K562 treated with DMSO at 1 percent for 4 hours (cell line): Measurements from ENCODE around the gene IFITM1. TPM values are rescaled to one million over a fixed set of nuclear protein-coding genes. Genes with fewer than 3 reads are reported as not detected.

ENCODE experiments used
- total RNA-seq: library from RNA; unstranded; fragments of 300-600 nt; gene quantifications from 2 replicates; pipeline ENCODE4 v1.2.3, GENCODE V29; 2022; ENCODE audit not compliant: insufficient read depth

Gene IFITM1
- total RNA-seq, result 779 and 784 TPM in 2 replicates

DNA sequence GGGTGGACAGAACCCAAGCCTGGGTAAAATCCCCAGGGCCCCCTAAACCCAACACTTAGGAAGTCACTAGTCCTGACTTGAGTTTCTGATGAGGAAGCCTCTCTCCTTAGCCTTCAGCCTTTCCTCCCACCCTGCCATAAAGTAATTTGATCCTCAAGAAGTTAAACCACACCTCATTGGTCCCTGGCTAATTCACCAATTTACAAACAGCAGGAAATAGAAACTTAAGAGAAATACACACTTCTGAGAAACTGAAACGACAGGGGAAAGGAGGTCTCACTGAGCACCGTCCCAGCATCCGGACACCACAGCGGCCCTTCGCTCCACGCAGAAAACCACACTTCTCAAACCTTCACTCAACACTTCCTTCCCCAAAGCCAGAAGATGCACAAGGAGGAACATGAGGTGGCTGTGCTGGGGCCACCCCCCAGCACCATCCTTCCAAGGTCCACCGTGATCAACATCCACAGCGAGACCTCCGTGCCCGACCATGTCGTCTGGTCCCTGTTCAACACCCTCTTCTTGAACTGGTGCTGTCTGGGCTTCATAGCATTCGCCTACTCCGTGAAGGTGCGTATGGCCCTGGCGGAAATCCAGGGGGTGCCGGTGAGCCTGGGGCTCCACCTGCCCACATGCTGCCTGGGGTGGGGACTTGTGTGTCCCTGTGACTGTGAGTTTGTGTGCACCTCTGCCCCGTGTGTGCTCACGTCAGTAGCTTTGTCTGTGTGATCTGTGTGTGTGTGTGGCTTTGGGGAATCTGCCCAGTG, at the start of gene IFITM1:
TSS of gene IFITM1 (plus strand) at position 254 of the 767 bp plus-strand sequence. CDS start at position 385, 131 bp downstream.

DNA sequence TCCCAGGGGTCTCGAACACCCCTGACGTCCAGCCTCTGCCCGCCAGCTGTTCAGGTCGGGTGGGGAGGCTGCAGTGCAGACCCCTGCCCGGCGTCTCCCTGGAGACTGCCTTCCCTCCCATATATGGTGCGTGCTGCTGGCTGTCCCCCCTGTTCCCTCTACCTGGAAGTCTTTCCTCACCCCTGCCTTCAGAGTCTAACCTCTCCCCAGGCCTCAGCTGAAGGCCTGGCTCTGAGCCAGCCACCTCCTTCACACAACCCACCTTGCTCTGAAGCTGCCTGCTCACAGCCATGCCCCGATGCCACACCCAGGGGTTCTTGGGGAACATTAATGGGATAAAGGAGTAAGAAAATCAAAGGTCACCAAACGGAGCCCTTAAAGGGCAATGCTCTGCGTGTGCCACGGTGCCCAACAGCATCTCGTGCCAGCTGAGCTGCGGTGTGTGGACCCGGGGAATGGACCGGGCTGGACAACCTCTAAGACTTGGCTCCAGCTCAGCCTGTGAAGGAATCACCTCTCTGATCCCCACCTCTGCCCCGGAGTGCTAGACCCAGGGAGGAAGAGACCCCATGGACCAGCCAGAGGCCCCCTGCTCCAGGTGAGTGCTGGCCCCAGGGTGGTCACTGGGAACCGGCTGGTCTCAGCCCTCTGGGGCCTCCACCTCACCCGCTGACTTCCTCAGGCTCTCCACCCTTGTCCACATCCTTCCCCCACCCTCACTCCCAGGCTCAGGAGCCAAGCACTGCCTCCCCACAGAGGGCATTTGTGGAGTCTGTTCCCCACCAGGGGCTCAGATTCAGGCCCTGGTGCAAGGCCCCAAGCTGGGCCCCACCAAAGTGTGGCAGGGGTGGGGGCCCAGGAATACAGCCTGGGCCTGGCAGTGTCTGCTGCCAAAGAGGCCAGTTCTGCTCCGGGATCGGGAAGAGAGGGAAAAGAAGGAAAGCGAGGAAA, 35.6 kb upstream of the IFITM1 start, which contains the start of gene NLRP6:
TSS of gene NLRP6 (plus strand) at position 407 of the 951 bp plus-strand sequence. CDS start at position 570, 163 bp downstream.

DNA sequence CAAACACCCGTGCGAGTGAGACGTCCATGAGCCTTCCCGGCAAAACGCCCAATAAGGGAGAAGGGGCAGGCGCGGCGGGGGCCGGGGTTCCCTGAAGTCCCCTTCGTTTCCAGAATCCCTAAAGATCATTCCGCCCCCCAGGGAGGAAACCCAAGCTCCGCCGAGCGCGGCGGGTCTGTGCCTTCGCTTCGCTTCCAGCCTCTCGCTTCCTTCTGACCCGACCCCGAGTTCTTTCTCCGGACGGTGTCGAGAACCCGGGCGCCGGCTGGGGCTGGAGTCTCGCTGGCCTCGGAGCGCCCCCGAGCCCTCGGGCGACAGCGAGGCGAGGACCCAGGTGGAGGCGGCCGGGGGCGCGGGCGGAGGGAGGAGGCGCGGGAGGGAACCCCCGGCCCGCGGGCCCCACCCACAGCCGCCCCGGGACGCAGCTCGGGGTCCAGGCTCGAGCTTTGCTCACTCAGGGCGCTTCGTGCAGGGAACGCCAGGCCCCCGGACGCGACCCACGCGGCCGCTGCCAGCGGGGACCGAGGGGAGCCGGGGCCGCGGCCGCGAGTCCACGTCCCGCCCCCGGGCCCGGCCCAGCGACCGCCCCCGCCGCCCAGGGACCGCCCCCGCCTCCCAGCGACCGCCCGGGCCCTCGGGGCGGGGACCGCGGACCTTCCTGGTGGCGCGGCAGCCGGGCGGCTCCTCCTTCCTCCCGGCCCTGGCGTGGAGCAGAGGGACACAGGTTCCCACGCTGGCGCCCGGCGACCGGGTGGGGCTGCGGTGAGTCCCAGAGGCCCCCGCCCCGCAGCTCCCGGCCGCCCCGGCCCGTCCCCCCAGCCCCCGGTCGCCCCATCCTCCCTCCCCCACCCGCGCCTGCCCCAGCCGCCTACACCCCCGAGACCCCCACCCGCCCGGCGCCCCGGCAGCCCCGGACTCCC, 25.1 kb upstream of the IFITM1 start, which contains the start of gene PGGHG:
TSS of gene PGGHG (plus strand) at position 649 of the 920 bp plus-strand sequence. CDS start 691 bp downstream, outside the sequence.

DNA sequence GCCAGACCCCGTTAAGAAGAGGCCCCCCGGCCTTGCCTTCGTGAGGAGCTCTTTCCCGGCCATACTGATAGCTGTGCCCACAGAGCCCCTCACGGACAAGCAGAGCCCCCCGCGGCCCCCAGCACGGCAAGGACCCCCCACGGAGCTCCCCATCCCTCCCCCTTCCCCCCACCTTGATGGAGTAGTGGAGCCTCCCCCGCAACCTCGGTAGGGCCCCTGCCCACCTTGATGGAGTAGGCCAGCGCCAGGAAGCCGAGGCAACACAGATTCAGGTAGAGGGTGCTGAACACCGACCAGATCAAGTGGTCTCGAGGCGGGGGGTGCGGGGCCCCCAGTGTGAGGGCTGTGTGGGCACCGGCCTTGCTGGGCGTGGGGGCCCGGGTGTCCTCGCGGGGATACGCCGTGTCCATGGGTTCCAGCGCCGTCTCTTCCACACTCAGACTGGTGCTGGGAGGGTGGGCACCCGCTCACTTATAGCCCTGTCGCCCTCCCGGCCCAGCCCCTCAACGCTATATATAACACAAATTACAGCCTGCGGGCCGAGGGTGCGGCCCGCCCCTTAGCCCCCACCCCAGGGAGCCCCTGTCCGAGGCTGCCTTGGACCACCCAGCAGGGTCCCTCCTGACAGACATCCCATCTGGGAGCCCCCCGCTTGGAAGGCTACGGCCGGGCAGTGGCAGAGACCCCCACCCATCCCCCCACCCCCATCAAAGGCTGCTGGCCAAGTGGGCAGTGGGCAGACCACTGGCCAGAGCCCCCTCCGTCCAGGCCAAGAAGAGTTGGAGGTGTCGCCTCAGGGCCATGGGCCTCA, 14.6 kb upstream of the IFITM1 start, which contains the start of gene IFITM5:
TSS of gene IFITM5 (minus strand) at position 446 of the 811 bp plus-strand sequence. CDS start at position 410, 36 bp downstream.

DNA sequence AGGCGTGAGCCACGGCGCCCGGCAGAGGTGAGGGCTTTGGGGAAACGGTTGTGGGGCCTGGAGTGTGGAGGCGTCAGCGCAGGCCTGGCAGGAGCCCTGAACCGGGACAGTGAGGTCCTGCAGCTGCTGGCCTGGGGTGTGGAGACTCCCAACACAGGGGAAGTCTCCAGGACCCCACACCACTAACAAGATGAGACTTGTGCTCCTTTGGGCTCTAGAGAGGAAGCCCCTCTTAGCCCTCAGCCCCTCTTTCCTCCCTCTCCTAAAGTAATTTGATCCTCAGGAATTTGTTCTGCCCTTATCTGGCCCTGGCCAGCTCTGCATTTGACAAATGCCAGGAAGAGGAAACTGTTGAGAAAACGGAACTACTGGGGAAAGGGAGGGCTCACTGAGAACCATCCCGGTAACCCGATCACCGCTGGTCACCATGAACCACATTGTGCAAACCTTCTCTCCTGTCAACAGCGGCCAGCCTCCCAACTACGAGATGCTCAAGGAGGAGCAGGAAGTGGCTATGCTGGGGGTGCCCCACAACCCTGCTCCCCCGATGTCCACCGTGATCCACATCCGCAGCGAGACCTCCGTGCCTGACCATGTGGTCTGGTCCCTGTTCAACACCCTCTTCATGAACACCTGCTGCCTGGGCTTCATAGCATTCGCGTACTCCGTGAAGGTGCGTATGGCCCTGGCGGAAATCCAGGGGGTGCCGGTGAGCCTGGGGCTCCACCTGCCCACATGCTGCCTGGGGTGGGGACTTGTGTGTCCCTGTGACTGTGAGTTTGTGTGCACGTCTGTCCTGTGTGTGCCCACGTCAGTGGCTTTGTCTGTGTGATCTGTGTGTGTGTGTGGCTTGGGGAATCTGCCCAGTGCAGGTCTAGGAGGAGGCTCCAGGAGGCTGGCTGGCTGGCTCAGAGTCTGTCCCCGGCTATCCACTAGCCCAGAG, 5.8 kb upstream of the IFITM1 start, which contains the start of gene IFITM2:
TSS of gene IFITM2 (plus strand) at position 51 of the 943 bp plus-strand sequence. CDS start at position 428, 377 bp downstream.

Other genes with a start within 250 kb of the IFITM1 start
- not detected in 2 replicates for gene SCGB1C1, start 121.0 kb upstream of the IFITM1 start, total RNA-seq
- gene BET1L, start 106.6 kb upstream of the IFITM1 start, total RNA-seq, result 36.8 and 39.4 TPM in 2 replicates
- 78.6 and 93.4 TPM in 2 replicates for gene RIC8A, start 106.3 kb upstream of the IFITM1 start, total RNA-seq
- 20.7 and 22.5 TPM in 2 replicates for gene SIRT3, start 77.7 kb upstream of the IFITM1 start, total RNA-seq
- gene PSMD13, start 77.1 kb upstream of the IFITM1 start, total RNA-seq, result 164 and 182 TPM in 2 replicates
- gene NLRP6, start 35.6 kb upstream of the IFITM1 start, total RNA-seq, result 1.8 and 1.9 TPM in 2 replicates
- gene PGGHG, start 24.9 kb upstream of the IFITM1 start, total RNA-seq, result 26.9 and 46.3 TPM in 2 replicates
- gene IFITM5, start 14.5 kb upstream of the IFITM1 start, total RNA-seq, result not detected in 2 replicates
- 549 and 600 TPM in 2 replicates for gene IFITM2, start 6.2 kb upstream of the IFITM1 start, total RNA-seq
- gene IFITM3, start 6.8 kb downstream of the IFITM1 start, total RNA-seq, result 284 and 320 TPM in 2 replicates
- 16.5 and 25.5 TPM in 2 replicates for gene B4GALNT4, start 55.5 kb downstream of the IFITM1 start, total RNA-seq
- 59.2 and 64.0 TPM in 2 replicates for gene PKP3, start 80.2 kb downstream of the IFITM1 start, total RNA-seq
- gene SIGIRR, start 101.0 kb downstream of the IFITM1 start, total RNA-seq, result 136 and 148 TPM in 2 replicates
- 9.7 and 16.7 TPM in 2 replicates for gene ANO9, start 128.0 kb downstream of the IFITM1 start, total RNA-seq
- 45.6 and 53.9 TPM in 2 replicates for gene PTDSS2, start 136.2 kb downstream of the IFITM1 start, total RNA-seq
- 227 and 244 TPM in 2 replicates for gene RNH1, start 193.2 kb downstream of the IFITM1 start, total RNA-seq
- gene HRAS, start 221.5 kb downstream of the IFITM1 start, total RNA-seq, result 34.8 and 44.7 TPM in 2 replicates
- gene LRRC56, start 223.5 kb downstream of the IFITM1 start, total RNA-seq, result 2.4 and 3.2 TPM in 2 replicates
- gene LMNTD2, start 246.7 kb downstream of the IFITM1 start, total RNA-seq, result 4.5 and 5.5 TPM in 2 replicates
- gene RASSF7, start 246.9 kb downstream of the IFITM1 start, total RNA-seq, result 41.0 and 43.1 TPM in 2 replicates